NCI-H1048 (cell line): ENCODE results near the gene XYLT2.

ENCODE experiments used
- DNase-seq: peaks from one replicate; lab custom pipeline; 2025; lab: John Stamatoyannopoulos, UW

XYLT2 gene

GRCh38 chr17:50348522-50349242, 2.8 kb downstream of the XYLT2 start:
- DNase-seq, result no peak

- DNase-seq, result no peak
Observed at GRCh38 chr17:50349243-50349600, 3.3 kb downstream of the XYLT2 start.

- no peak for DNase-seq
Observed at GRCh38 chr17:50350733-50351132, 4.8 kb downstream of the XYLT2 start.

- no peak for DNase-seq
Observed at GRCh38 chr17:50352072-50352692, 6.3 kb downstream of the XYLT2 start.

GRCh38 chr17:50352693-50353599, 7.0 kb downstream of the XYLT2 start:
- no peak for DNase-seq

GRCh38 chr17:50353600-50354195, 7.8 kb downstream of the XYLT2 start:
- no peak for DNase-seq

GRCh38 chr17:50354198-50354597, 8.3 kb downstream of the XYLT2 start:
- no peak for DNase-seq

- DNase-seq, result no peak
Observed at GRCh38 chr17:50354776-50355175, 8.8 kb downstream of the XYLT2 start.

GRCh38 chr17:50355336-50355700, 9.4 kb downstream of the XYLT2 start:
- no peak for DNase-seq

- DNase-seq, result no peak
Observed at GRCh38 chr17:50355701-50356341, 9.9 kb downstream of the XYLT2 start.

- DNase-seq, result no peak
Observed at GRCh38 chr17:50356418-50356817, 10.5 kb downstream of the XYLT2 start.

GRCh38 chr17:50356892-50357510, 11.1 kb downstream of the XYLT2 start:
- DNase-seq, result no peak

- no peak for DNase-seq
Observed at GRCh38 chr17:50358177-50358576, 12.3 kb downstream of the XYLT2 start.

DNA sequence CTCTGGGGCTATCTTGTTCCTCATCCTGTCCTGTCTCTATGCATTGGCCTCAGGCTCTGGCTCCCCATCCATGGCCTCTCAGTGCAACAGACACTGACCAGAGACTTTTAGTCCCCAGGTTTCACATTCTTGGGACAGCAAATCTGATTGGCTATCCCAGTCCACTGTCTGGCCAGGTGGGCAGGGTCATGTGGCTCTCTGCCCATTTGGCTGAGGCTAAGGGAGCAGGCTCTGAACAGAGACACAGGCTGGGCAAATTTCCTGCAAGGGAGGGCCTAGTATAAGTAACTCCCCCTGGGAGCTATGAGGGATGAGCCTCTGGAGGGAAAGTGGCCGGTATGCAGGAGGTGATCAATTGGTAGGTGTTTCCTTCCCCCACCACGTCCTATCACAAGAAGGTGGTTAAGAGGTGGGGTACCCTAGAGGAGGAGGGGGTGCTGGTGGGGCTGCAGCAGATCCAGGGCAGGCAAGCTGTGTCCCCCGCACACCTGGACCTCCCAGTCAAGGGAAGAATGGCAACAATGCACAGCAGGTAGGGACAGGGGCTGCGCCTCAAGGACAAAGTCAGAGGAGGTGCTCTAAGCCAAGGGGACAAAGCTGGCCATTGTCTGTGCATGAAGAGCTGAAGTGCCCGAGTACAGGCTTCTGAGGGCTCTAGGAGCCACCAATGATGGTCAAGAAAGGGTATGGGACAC, 13.2 kb downstream of the XYLT2 start:
- no peak for DNase-seq

- no peak for DNase-seq
Observed at GRCh38 chr17:50359998-50360461, 14.1 kb downstream of the XYLT2 start.

GRCh38 chr17:50360486-50361115, 14.7 kb downstream of the XYLT2 start:
- DNase-seq, result no peak

- DNase-seq, result no peak
Observed at GRCh38 chr17:50361561-50362480, 15.9 kb downstream of the XYLT2 start.

GRCh38 chr17:50362661-50363060, 16.7 kb downstream of the XYLT2 start:
- DNase-seq, result no peak
